ENCODE results near the gene CDH5.
"Not testable (repeated sequence)": the region's sequence is repeated elsewhere in the genome, so short reads cannot be mapped to it uniquely, and the experiment has no call there.

Gene CDH5

GRCh38 chr16:66366433-66367299 is at the start of gene CDH5:
Gene CDH5, plus strand, starts transcription at chr16:66366691. Its CDS starts 12,647 bp downstream, at chr16:66379338.
- no peak for DNase-seq

GRCh38 chr16:66318505-66318904 is 48.0 kb upstream of the CDH5 start:
- no peak for DNase-seq

GRCh38 chr16:66320774-66321173 is 45.7 kb upstream of the CDH5 start:
- no peak for DNase-seq

GRCh38 chr16:66322174-66322573 is 44.3 kb upstream of the CDH5 start:
- no peak for DNase-seq

GRCh38 chr16:66324815-66325515 is 41.5 kb upstream of the CDH5 start:
- no peak for DNase-seq

GRCh38 chr16:66325717-66326376 is 40.6 kb upstream of the CDH5 start:
- no peak for DNase-seq

- DNase-seq, result no peak
Observed at GRCh38 chr16:66326991-66327513, 39.4 kb upstream of the CDH5 start.

- DNase-seq, result no peak
Observed at GRCh38 chr16:66328282-66328681, 38.2 kb upstream of the CDH5 start.

GRCh38 chr16:66331464-66331863 is 35.0 kb upstream of the CDH5 start:
- not testable (repeated sequence) for DNase-seq

- no peak for DNase-seq
Observed at GRCh38 chr16:66332634-66333610, 33.6 kb upstream of the CDH5 start.

- DNase-seq, result no peak
Observed at GRCh38 chr16:66334853-66335574, 31.5 kb upstream of the CDH5 start.

GRCh38 chr16:66335704-66336329 is 30.7 kb upstream of the CDH5 start:
- no peak for DNase-seq

GRCh38 chr16:66337463-66338188 is 28.9 kb upstream of the CDH5 start:
- no peak for DNase-seq

GRCh38 chr16:66342294-66342900 is 24.1 kb upstream of the CDH5 start:
- DNase-seq, result peak in 1 of 2 experiments; percentile 30

- peak in 1 of 2 experiments; percentile 5 for DNase-seq
Observed at GRCh38 chr16:66344533-66345145, 21.9 kb upstream of the CDH5 start.

- DNase-seq, result no peak
Observed at GRCh38 chr16:66346221-66346620, 20.3 kb upstream of the CDH5 start.

GRCh38 chr16:66352304-66352703 is 14.2 kb upstream of the CDH5 start:
- DNase-seq, result no peak

GRCh38 chr16:66353055-66353454 is 13.4 kb upstream of the CDH5 start:
- DNase-seq, result no peak
